Astrocyte (in vitro differentiated cells and primary cell): ENCODE measurements around the gene KIF2A.

Experiments
- EZH2 ChIP-seq: IDR thresholded peaks from 2 replicates; pipeline ENCODE4 v1.6.1; 2012; ENCODE audit warnings: mild to moderate bottlenecking, low read length, inconsistent platforms; ENCODE audit not compliant: insufficient read depth
- TF ChIP-seq, protein P1 (sequence below): IDR thresholded peaks from 2 replicates; pipeline ENCODE4 v1.5.1; 2011; ENCODE audit warnings: low read depth, mild to moderate bottlenecking, inconsistent platforms, low read length, moderate library complexity; ENCODE audit not compliant: insufficient read depth

DNA sequence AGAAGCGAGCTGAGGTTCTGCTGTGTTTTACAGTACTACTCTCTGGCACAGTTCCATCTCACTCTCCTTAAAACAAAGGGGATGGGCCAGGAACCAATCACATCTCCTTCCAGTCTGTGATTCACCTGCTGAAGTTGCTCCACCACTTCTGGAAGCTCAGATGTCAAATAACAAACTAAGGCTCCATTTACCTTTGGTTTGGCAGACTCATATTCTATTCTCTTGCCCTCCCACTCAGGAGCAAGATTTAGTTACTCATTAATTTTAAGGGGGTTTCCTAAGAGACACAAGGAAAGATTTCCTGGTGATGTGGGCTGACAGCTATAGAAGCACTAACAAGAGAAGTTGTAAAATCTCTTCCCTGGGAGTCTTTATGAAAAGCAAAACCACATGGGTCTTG lies 37.8 kb upstream of the KIF2A start:
- TF ChIP-seq, protein P1, sequence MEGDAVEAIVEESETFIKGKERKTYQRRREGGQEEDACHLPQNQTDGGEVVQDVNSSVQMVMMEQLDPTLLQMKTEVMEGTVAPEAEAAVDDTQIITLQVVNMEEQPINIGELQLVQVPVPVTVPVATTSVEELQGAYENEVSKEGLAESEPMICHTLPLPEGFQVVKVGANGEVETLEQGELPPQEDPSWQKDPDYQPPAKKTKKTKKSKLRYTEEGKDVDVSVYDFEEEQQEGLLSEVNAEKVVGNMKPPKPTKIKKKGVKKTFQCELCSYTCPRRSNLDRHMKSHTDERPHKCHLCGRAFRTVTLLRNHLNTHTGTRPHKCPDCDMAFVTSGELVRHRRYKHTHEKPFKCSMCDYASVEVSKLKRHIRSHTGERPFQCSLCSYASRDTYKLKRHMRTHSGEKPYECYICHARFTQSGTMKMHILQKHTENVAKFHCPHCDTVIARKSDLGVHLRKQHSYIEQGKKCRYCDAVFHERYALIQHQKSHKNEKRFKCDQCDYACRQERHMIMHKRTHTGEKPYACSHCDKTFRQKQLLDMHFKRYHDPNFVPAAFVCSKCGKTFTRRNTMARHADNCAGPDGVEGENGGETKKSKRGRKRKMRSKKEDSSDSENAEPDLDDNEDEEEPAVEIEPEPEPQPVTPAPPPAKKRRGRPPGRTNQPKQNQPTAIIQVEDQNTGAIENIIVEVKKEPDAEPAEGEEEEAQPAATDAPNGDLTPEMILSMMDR: no peak
- TF ChIP-seq EZH2: no peak
